ENCODE measurements around the gene CPNE2. TPM values are rescaled to one million over a fixed set of nuclear protein-coding genes. Genes with fewer than 3 reads are reported as not detected.
"Not testable (repeated sequence)": the region's sequence is repeated elsewhere in the genome, so short reads cannot be mapped to it uniquely, and the experiment has no call there.

The CPNE2 gene
- polyA plus RNA-seq, 2 of the 4 experiments (the other 2 are of a cell fraction) = 36.7 TPM

- TF ChIP-seq PBX3 (IDR thresholded peaks at IDR 0.05) = no peak
- no peak for TF ChIP-seq MAFK (IDR thresholded peaks at IDR 0.05; ENCODE audit: partially characterized antibody)
- TF ChIP-seq TFCP2L1 (CRISPR knock-in tag; IDR thresholded peaks at IDR 0.05) = no peak
- TF ChIP-seq CBX2 (IDR thresholded peaks at IDR 0.05; ENCODE audit: borderline replicate concordance, low read depth) = no peak
- no peak for TF ChIP-seq ESRRA (IDR thresholded peaks at IDR 0.05; ENCODE audit: borderline replicate concordance, low read length)
Measured at GRCh38 chr16:57070424-57070823, 22.0 kb upstream of the CPNE2 start (continued).

- DNase-seq (ENCODE audit: low read depth in 1 of 2, low spot score in 1 of 2); FAIRE-seq; H3K4me3 ChIP-seq; ATAC-seq; POLR2A ChIA-PET; H3K27ac ChIP-seq; H3K9me3 ChIP-seq: not testable (repeated sequence)
- WGBS (ENCODE audit: missing lambda C conversion rate) = 91% methylated on average over 3 of the region's 4 CpGs
- Histone ChIP-seq H3K4me1 (peaks cover 18% of the 10 kb centered on the region), H3K4me2 (peak overlapping the region; percentile 56; the same call in 2 of the 3 replicates)
- CTCF ChIA-PET = interaction anchor here (1.4 to 3.4 kb wide), 2 partner anchors 13 to 21 kb away, joined by 7 to 31 read pairs; partner anchors contain the start of gene CPNE2
Measured at GRCh38 chr16:57071081-57071732, 21.2 kb upstream of the CPNE2 start.

- ATAC-seq (peak; percentile 72), DNase-seq (ENCODE audit: low read depth in 1 of 2, low spot score in 1 of 2) (peak in 1 of 2 experiments; percentile 44), FAIRE-seq (no peak)
- TF ChIP-seq JUN (IDR thresholded peaks at IDR 0.05) (no peak), RCOR1 (IDR thresholded peaks at IDR 0.05; ENCODE audit: low read depth, low read length) (no peak), HDAC2 (IDR thresholded peaks at IDR 0.05) (no peak), ZFP36 (IDR thresholded peaks at IDR 0.05; ENCODE audit: borderline replicate concordance, partially characterized antibody) (no peak), ELK1 (IDR thresholded peaks at IDR 0.05; ENCODE audit: low read depth, low read length) (no peak), NFE2L2 (conservative IDR thresholded peaks at IDR 0.05; ENCODE audit: low read length) (no peak), KDM1A (IDR thresholded peaks at IDR 0.05; ENCODE audit: low read depth) (no peak), FOSL2 (IDR thresholded peaks at IDR 0.05) (no peak), FOSL2 (CRISPR knock-in tag; IDR thresholded peaks at IDR 0.05) (no peak), ZNF302 (CRISPR knock-in tag; IDR thresholded peaks at IDR 0.05) (no peak), ESRRA (IDR thresholded peaks at IDR 0.05; ENCODE audit: borderline replicate concordance, low read length) (no peak), CBX8 (IDR thresholded peaks at IDR 0.05) (no peak), HEYL (CRISPR knock-in tag; IDR thresholded peaks at IDR 0.05) (no peak), MAZ (IDR thresholded peaks at IDR 0.05; ENCODE audit: borderline replicate concordance, low read depth, low read length) (no peak), NPAS2 (CRISPR knock-in tag; IDR thresholded peaks at IDR 0.05; ENCODE audit: borderline replicate concordance) (no peak)
- Histone ChIP-seq H3K27ac (no peak overlapping the region), H3K4me3 (no peak overlapping the region), H3K4me2 (peak overlapping the region; percentile 56; the same call in 2 of the 3 replicates), H3K9me3 (no peaks in the 10 kb centered on the region), H3K4me1 (peaks cover 18% of the 10 kb centered on the region)
- POLR2A ChIA-PET = no interaction called here
- CTCF ChIA-PET = interaction anchor here (1.4 to 3.4 kb wide), 3 partner anchors 12 to 59 kb away, joined by 3 to 31 read pairs (median 7); partner anchors contain the start of gene CPNE2
- 57% methylated on average over 3 of the region's 3 CpGs for WGBS (ENCODE audit: missing lambda C conversion rate)
Measured at GRCh38 chr16:57071831-57072582, 20.4 kb upstream of the CPNE2 start.

All from A549 (cell line).